GM18867 (cell line): ENCODE data around the gene FUZ.

ENCODE experiments used
- ATAC-seq: cut with Tn5 transposase; IDR thresholded peaks from one replicate; pipeline ENCODE4 v1.9.1; 2021; ENCODE audit warnings: mild to moderate bottlenecking, moderate library complexity; ENCODE audit not compliant: unreplicated experiment

The FUZ gene

DNA sequence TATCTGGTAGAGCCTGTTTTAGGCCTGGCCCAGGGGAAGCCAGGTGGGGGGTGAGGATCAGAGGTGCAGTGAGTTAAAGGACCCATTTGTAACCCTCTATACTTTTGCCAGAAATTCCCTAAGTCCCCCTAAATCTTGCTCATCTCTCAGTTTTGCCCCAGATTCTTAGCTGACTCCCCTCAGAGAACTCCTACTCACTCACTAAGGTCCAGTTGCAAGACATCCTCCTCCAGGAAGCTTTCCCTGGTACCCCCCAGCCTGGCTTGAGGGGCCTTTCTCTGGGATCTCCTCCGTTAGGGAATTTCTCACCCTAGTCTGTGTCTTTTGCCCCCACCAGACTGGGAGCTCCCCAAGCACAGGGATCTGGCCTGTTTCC lies 51.9 kb downstream of the FUZ start:
- ATAC-seq: no peak

GRCh38 chr19:49758292-49758691 lies 54.8 kb downstream of the FUZ start:
- ATAC-seq: no peak
